Upper lobe of left lung (tissue), 6 donors: ENCODE results near the gene UBL3. TPM values are rescaled to one million over a fixed set of nuclear protein-coding genes. Genes with fewer than 3 reads are reported as not detected.

ENCODE experiments used
- ATAC-seq, 2 donors: fragments of 200-7000 bp; cut with Tn5 transposase; one replicate each; pipeline ENCODE4 v1.9.1; 2022; ENCODE audit warnings: mild to moderate bottlenecking in 2 of 2, moderate library complexity in 2 of 2; ENCODE audit not compliant: low FRiP score in 2 of 2
- DNase-seq, 2 donors: peaks; one replicate each; pipeline ENCODE4 v3.0.0-alpha.2; 2019 to 2020
- H3K27ac ChIP-seq, 4 donors: fragments of 200-600 bp; sonication (generic); one replicate each; pipeline ENCODE4 v1.5.1; 2016 to 2019
- H3K27me3 ChIP-seq, 4 donors: fragments of 200-600 bp; sonication (generic); one replicate each; pipeline ENCODE4 v1.5.1; 2017 to 2019
- H3K36me3 ChIP-seq, 4 donors: fragments of 200-600 bp; sonication (generic); one replicate each; pipeline ENCODE4 v1.5.1; 2016 to 2019
- H3K4me1 ChIP-seq, 4 donors: fragments of 200-600 bp; sonication (generic); one replicate each; pipeline ENCODE4 v1.5.1; 2018 to 2019
- H3K4me3 ChIP-seq, 4 donors: fragments of 200-600 bp; sonication (generic); one replicate each; pipeline ENCODE4 v1.5.1; 2017 to 2019; ENCODE audit warnings: mild to moderate bottlenecking in 2 of 4, moderate library complexity in 1 of 4
- H3K9me3 ChIP-seq, 4 donors: fragments of 200-600 bp; sonication (generic); one replicate each; pipeline ENCODE4 v1.5.1; 2018 to 2019
- EP300 ChIP-seq, 4 donors: sonication (generic); formaldehyde crosslinking; IDR thresholded peaks; one replicate each; pipeline ENCODE4 v1.5.1; 2017; ENCODE audit warnings: antibody characterized with exemption in 4 of 4, control low read depth in 2 of 4
- POLR2A ChIP-seq, 4 donors: fragments of 450-650 bp; IDR thresholded peaks; one replicate each; pipeline ENCODE4 v1.5.1; 2016 to 2017; ENCODE audit warnings: antibody characterized with exemption in 4 of 4, mild to moderate bottlenecking in 2 of 4
- POLR2AphosphoS5 ChIP-seq, 2 donors: sonication (generic); formaldehyde crosslinking; IDR thresholded peaks; one replicate each; pipeline ENCODE4 v1.5.1; 2017; ENCODE audit warnings: antibody characterized with exemption in 2 of 2
- WGBS, 2 donors: methylation state at CpG; one replicate each; pipeline ENCODE4 v1.1.5; 2017 to 2018; 5-methylcytosine and 5-hydroxymethylcytosine counted together
- total RNA-seq, 6 donors: library from RNA; depleted of rRNA in 4 of 6; stranded (reverse); fragments of >200 nt in 4 of 6; gene quantifications; one replicate each; pipeline versions ENCODE4 v1.1.0 to v1.2.1, GENCODE V29; 2016 to 2021
- TF ChIP-seq, protein P1 (sequence below), 6 experiments: fragments of 450-650 bp in 4 of 6; fragments of 200-600 bp in 2 of 6; sonication (generic) in 2 of 6; IDR thresholded peaks; one replicate each; pipeline ENCODE4 v1.5.1; 2016 to 2019; ENCODE audit warnings: antibody characterized with exemption in 6 of 6
- donor health status: DM: no; HTN: no; CAD: no; lungs with moderate emphysema.
- donor health status: DM: no; HTN: yes; CAD: no; lungs with severe emphysema.

UBL3 gene
- total RNA-seq, 6 donors from 2014 or later, result 32.5 to 122 (median 53.3) TPM

DNA sequence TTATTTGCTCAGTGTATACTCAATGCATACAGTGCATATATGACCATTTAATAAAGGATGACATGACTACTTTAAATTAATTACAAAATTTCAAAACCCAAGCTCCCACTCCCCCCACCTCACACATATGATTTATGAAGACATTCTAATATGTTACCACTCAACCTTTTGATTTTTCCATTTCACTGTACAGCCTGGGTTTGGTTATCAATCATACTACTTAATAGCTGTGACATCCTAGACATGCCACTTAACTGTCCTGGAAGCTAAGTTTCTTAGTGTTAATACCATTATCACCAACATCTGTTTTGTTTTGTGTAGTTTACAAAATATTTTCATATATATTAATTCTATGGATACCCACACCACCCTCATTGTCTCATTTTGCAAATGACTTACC, 42.2 kb downstream of the UBL3 start:
- Histone ChIP-seq H3K27me3 (no peaks in the 10 kb centered on the region), H3K27ac (no peak overlapping the region), H3K36me3 (no peaks in the 10 kb centered on the region), H3K4me3 (no peak overlapping the region), H3K9me3 (no peaks in the 10 kb centered on the region), H3K4me1 (peaks cover 16 to 24% (median 20%) of the 10 kb centered on the region in 4 donors)
- TF ChIP-seq, protein P1, sequence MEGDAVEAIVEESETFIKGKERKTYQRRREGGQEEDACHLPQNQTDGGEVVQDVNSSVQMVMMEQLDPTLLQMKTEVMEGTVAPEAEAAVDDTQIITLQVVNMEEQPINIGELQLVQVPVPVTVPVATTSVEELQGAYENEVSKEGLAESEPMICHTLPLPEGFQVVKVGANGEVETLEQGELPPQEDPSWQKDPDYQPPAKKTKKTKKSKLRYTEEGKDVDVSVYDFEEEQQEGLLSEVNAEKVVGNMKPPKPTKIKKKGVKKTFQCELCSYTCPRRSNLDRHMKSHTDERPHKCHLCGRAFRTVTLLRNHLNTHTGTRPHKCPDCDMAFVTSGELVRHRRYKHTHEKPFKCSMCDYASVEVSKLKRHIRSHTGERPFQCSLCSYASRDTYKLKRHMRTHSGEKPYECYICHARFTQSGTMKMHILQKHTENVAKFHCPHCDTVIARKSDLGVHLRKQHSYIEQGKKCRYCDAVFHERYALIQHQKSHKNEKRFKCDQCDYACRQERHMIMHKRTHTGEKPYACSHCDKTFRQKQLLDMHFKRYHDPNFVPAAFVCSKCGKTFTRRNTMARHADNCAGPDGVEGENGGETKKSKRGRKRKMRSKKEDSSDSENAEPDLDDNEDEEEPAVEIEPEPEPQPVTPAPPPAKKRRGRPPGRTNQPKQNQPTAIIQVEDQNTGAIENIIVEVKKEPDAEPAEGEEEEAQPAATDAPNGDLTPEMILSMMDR (IDR thresholded peaks at IDR 0.05), result no peak
- TF ChIP-seq POLR2A (IDR thresholded peaks at IDR 0.05), result no peak
- no peak for TF ChIP-seq POLR2AphosphoS5 (IDR thresholded peaks at IDR 0.05)
- no peak for TF ChIP-seq EP300 (IDR thresholded peaks at IDR 0.05)
- no peak for ATAC-seq
- no peak for DNase-seq

DNA sequence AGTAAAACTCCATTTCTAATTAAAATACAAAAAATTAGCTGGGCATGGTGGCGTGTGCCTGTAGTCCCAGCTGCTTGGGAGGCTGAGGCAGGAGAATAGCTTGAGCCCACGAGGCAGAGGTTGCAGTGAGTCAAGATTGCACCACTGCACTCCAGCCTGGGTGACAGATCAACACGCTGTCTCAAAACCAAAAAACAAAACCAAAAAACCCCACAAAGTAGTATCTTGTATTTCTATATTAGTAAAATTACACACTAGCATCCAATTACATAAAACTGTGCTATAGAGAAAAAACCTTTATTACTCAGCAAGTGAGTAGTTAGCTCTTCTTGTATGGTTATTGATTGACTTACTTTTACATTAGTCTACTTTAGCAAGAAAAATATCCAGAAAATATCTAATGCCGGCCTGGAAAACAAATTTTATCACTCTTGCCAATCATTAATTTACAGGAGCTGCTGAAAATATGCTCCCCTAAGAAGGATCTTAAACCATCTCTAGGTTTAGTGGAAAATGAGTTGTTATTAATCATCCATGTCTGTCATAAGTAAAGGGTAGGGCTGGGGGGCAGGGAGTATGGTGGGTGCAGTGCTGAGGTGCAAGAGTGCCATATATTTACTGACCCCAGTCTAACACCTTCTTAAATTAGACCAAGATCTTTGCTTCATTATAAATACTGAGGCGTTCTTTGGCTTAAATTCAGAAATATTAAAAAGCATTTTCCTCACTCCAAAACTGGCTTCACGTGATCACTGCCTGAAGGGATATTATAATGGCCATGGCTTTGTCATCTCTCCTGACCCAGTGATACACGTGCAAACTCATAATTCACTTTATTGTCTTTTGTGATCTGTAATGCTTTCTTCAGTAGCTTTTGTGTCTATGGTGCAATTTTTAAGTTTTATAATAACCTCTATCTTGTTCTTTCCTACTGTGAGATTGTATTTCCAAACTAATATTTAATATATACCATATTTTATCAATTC, 44.1 kb downstream of the UBL3 start:
- no peak for ATAC-seq
- TF ChIP-seq EP300 (IDR thresholded peaks at IDR 0.05) (no peak), POLR2AphosphoS5 (IDR thresholded peaks at IDR 0.05) (no peak), POLR2A (IDR thresholded peaks at IDR 0.05) (no peak)
- TF ChIP-seq, protein P1 (IDR thresholded peaks at IDR 0.05), result no peak
- H3K27me3 ChIP-seq, result no peaks in the 10 kb centered on the region
- 79 to 85% methylated on average over 7 of the region's 7 CpGs for WGBS, 2 donors
- H3K9me3 ChIP-seq, result no peaks in the 10 kb centered on the region
- H3K4me3 ChIP-seq, result no peak overlapping the region
- no peaks in the 10 kb centered on the region for H3K36me3 ChIP-seq
- peaks cover 16 to 34% (median 30%) of the 10 kb centered on the region in 4 donors for H3K4me1 ChIP-seq
- no peak overlapping the region for H3K27ac ChIP-seq
- no peak for DNase-seq

DNA sequence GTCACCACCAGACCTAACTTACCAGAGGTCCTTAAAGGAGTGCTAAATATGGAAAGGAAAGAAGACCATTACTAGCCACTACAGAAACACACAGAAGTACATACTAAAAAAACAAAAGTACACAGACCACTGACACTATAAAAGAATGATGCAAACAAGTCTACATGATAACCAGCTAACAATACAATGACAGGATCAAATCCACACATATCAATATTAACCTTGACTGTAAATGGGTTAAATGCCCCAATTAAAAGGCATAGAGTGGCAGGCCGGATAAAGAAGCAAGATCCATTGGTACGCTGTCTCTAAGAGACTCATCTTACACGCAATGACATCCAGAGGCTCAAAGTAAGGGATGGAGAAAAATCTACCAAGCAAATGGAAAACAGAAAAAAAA, 47.2 kb downstream of the UBL3 start:
- DNase-seq (no peak), ATAC-seq (no peak)
- 94 to 97% methylated on average over 3 of the region's 3 CpGs for WGBS, 2 donors
- Histone ChIP-seq H3K4me3 (no peak overlapping the region), H3K27ac (no peak overlapping the region), H3K4me1 (peaks cover 3 to 22% (median 16%) of the 10 kb centered on the region in 4 donors), H3K36me3 (no peaks in the 10 kb centered on the region), H3K9me3 (no peaks in the 10 kb centered on the region), H3K27me3 (no peaks in the 10 kb centered on the region)
- TF ChIP-seq POLR2A (IDR thresholded peaks at IDR 0.05) (no peak), EP300 (IDR thresholded peaks at IDR 0.05) (no peak), POLR2AphosphoS5 (IDR thresholded peaks at IDR 0.05) (no peak)
- TF ChIP-seq, protein P1 (IDR thresholded peaks at IDR 0.05), result no peak

DNA sequence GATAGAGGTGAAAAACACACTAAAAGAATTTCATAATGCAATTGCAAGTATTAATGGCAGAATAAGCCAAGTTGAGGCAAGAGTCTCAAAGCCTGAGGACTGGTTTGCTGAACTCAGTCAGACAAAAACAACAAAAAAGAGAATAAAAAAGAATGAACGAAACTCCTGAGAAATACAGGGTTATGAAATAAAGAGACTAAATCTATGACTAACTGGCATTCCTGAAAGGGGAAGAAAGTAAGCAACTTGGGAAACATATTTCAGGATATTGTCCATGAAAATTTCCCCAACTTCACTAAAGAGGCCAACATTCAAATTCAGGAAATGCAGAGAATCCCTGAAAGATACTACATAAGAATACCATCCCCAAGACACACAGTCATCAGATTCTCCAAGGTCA, 47.8 kb downstream of the UBL3 start:
- Histone ChIP-seq H3K9me3 (no peaks in the 10 kb centered on the region), H3K36me3 (no peaks in the 10 kb centered on the region), H3K27ac (no peak overlapping the region), H3K27me3 (no peaks in the 10 kb centered on the region), H3K4me3 (no peak overlapping the region), H3K4me1 (peaks cover 3 to 19% (median 14%) of the 10 kb centered on the region in 4 donors)
- ATAC-seq (no peak), DNase-seq (no peak)
- TF ChIP-seq POLR2A (IDR thresholded peaks at IDR 0.05) (no peak), POLR2AphosphoS5 (IDR thresholded peaks at IDR 0.05) (no peak), EP300 (IDR thresholded peaks at IDR 0.05) (no peak)
- TF ChIP-seq, protein P1 (IDR thresholded peaks at IDR 0.05), result no peak
- WGBS, 2 donors, result 48 to 83% methylated on average over 1 of the region's 1 CpG
